HCT116 (cell line): Measurements from ENCODE around the gene PKHD1. TPM values are rescaled to one million over a fixed set of nuclear protein-coding genes. Genes with fewer than 3 reads are reported as not detected.

Source experiments
- ATAC-seq: fragments of 200-7000 bp; cut with Tn5 transposase; 2 replicates; pipeline ENCODE4 v1.9.1; 2020; ENCODE audit warnings: mild to moderate bottlenecking, moderate library complexity
- BruUV-seq: library from RNA; stranded (reverse); fragments of 400-500 nt; replicated peaks from 2 replicates; lab custom pipeline; 2021; lab: Mats Ljungman, UMichigan
- CTCF ChIA-PET: fragments of 300-600 bp; sonication (Branson Sonifier 250); formaldehyde crosslinking; loops from one replicate; lab custom pipeline; 2021; ENCODE audit warnings: antibody characterized with exemption; lab: Charles Lee
- POLR2A ChIA-PET: fragments of 300-600, 350-600 bp; sonication (Branson Sonifier 250); formaldehyde crosslinking; loops from one replicate; lab custom pipeline; 2021; ENCODE audit warnings: antibody characterized with exemption; lab: Charles Lee
- RAD21 ChIA-PET, 2 experiments: fragments of 300-600 bp; sonication (Branson Sonifier 250); formaldehyde crosslinking; loops; one replicate each; lab custom pipeline; 2023; ENCODE audit warnings: low total read pairs in 2 of 2; ENCODE audit not compliant: uncharacterized antibody in 2 of 2, unreplicated experiment in 2 of 2, low non-redundant PET in 1 of 2; lab: Charles Lee
- DNase-seq: peaks from one replicate; pipeline ENCODE4 v3.0.0-alpha.2; 2010; ENCODE audit warnings: low read depth, low spot score
- H2AFZ ChIP-seq: fragments of 200-600 bp; shearing (Covaris generic), sonication (generic); 2 replicates; pipeline ENCODE4 v1.6.1; 2017; ENCODE audit warnings: low read depth, mixed run types, mixed read lengths, antibody characterized with exemption, low read length; ENCODE audit not compliant: poor library complexity, severe bottlenecking
- H3K27ac ChIP-seq: 2 replicates; pipeline ENCODE4 v1.5.1; 2012; ENCODE audit warnings: low read depth, low read length
- H3K27me3 ChIP-seq: fragments of 200-600 bp; sonication (generic); 2 replicates; pipeline ENCODE4 v1.6.1; 2016; ENCODE audit warnings: mixed run types, low read length, mixed read lengths; ENCODE audit not compliant: insufficient read depth
- H3K36me3 ChIP-seq, 2 experiments: fragments of 200-500 bp in 1 of 2; fragments of 200-600 bp in 1 of 2; sonication (Bioruptor generic) in 1 of 2; sonication (generic) in 1 of 2; 2 replicates each; pipeline versions ENCODE4 v1.5.1 to v1.6.1; 2014 to 2016; ENCODE audit warnings: low read length in 2 of 2, inconsistent platforms in 1 of 2, mixed read lengths in 1 of 2, mixed run types in 1 of 2; ENCODE audit not compliant: insufficient read depth in 2 of 2, control insufficient read depth in 1 of 2
- H3K4me1 ChIP-seq, 2 experiments: fragments of 200-600 bp in 1 of 2; sonication (generic) in 1 of 2; 2 replicates each; pipeline versions ENCODE4 v1.5.1 to v1.6.1; 2012 to 2017; ENCODE audit warnings: low read length in 2 of 2, inconsistent platforms in 1 of 2, mild to moderate bottlenecking in 1 of 2, mixed read lengths in 1 of 2, mixed run types in 1 of 2, moderate library complexity in 1 of 2; ENCODE audit not compliant: insufficient read depth in 2 of 2, control insufficient read depth in 1 of 2
- H3K4me2 ChIP-seq: fragments of 200-600 bp; sonication (generic); 2 replicates; pipeline ENCODE4 v1.6.1; 2017; ENCODE audit warnings: mixed run types, low read length, mixed read lengths
- H3K4me3 ChIP-seq, 2 experiments: fragments of 200-600 bp in 1 of 2; sonication (generic) in 1 of 2; replicated peaks in 1 of 2; 2 replicates each; pipeline ENCODE4 v1.5.1; 2011 to 2016; ENCODE audit warnings: low read length in 2 of 2, control low read depth in 1 of 2, low read depth in 1 of 2, mild to moderate bottlenecking in 1 of 2, mixed read lengths in 1 of 2, mixed run types in 1 of 2
- H3K79me2 ChIP-seq: fragments of 200-600 bp; sonication (generic); 2 replicates; pipeline ENCODE4 v1.6.1; 2017; ENCODE audit warnings: mild to moderate bottlenecking, mixed run types, low read length, moderate library complexity, mixed read lengths; ENCODE audit not compliant: insufficient read depth
- H3K9ac ChIP-seq: fragments of 200-600 bp; sonication (generic); 2 replicates; pipeline ENCODE4 v1.6.1; 2016; ENCODE audit warnings: low read length, mixed read lengths
- H3K9me2 ChIP-seq: fragments of 200-600 bp; sonication (generic), shearing (Covaris generic); 2 replicates; pipeline ENCODE4 v1.6.1; 2017; ENCODE audit warnings: mixed run types, mild to moderate bottlenecking, moderate library complexity; ENCODE audit not compliant: insufficient read depth
- H3K9me3 ChIP-seq, 2 experiments: fragments of 200-500 bp in 1 of 2; fragments of 200-600 bp in 1 of 2; sonication (Bioruptor generic) in 1 of 2; sonication (generic) in 1 of 2; 2 replicates each; pipeline ENCODE4 v1.6.1; 2014 to 2017; ENCODE audit warnings: low read length in 2 of 2, mixed read lengths in 2 of 2, inconsistent platforms in 1 of 2, low read depth in 1 of 2, mild to moderate bottlenecking in 1 of 2, mixed run types in 1 of 2, moderate library complexity in 1 of 2; ENCODE audit not compliant: control insufficient read depth in 1 of 2, insufficient read depth in 1 of 2
- H4K20me1 ChIP-seq: fragments of 200-600 bp; sonication (generic), shearing (Covaris generic); 2 replicates; pipeline ENCODE4 v1.6.1; 2017; ENCODE audit warnings: mixed run types, mild to moderate bottlenecking, moderate library complexity; ENCODE audit not compliant: insufficient read depth
- ATF3 ChIP-seq: IDR thresholded peaks from 2 replicates; pipeline ENCODE4 v1.6.1; 2012
- CBX3 ChIP-seq: IDR thresholded peaks from 2 replicates; pipeline ENCODE4 v1.6.1; 2012; ENCODE audit warnings: low read depth
- EGR1 ChIP-seq: IDR thresholded peaks from 2 replicates; pipeline ENCODE4 v1.6.1; 2012; ENCODE audit warnings: low read depth
- ELF1 ChIP-seq: IDR thresholded peaks from 2 replicates; pipeline ENCODE4 v1.6.1; 2012; ENCODE audit warnings: low read depth, borderline replicate concordance
- EZH2phosphoT487 ChIP-seq: fragments of 200-600 bp; IDR thresholded peaks from 2 replicates; pipeline ENCODE4 v1.6.1; 2018; ENCODE audit warnings: antibody characterized with exemption, borderline replicate concordance
- POLR2A ChIP-seq: IDR thresholded peaks from 2 replicates; pipeline ENCODE4 v1.7.0; 2011; ENCODE audit warnings: borderline replicate concordance; ENCODE audit not compliant: insufficient read depth, insufficient read length; ENCODE audit errors: extremely low read depth
- RAD21 ChIP-seq: IDR thresholded peaks from 2 replicates; pipeline ENCODE4 v1.6.1; 2012; ENCODE audit warnings: low read depth, mild to moderate bottlenecking
- SIN3A ChIP-seq: IDR thresholded peaks from 2 replicates; pipeline ENCODE4 v1.6.1; 2012; ENCODE audit warnings: low read depth
- ZBTB33 ChIP-seq: IDR thresholded peaks from 2 replicates; pipeline ENCODE4 v1.6.1; 2011; ENCODE audit warnings: mild to moderate bottlenecking, low read length, moderate library complexity; ENCODE audit not compliant: insufficient replicate concordance; ENCODE audit errors: extremely low read depth
- ZFX ChIP-seq: fragments of 450-650 bp; IDR thresholded peaks from 2 replicates; pipeline ENCODE4 v1.6.1; 2017
- intact Hi-C: fragments of 100-400 bp; cut with micrococcal nuclease; formaldehyde crosslinking; loops from 2 replicates; pipeline ENCODE4 v1.10.0; 2022
- total RNA-seq: library from RNA; stranded (reverse); gene quantifications from one replicate; pipeline ENCODE4 v1.2.1, GENCODE V29; 2021; ENCODE audit not compliant: unreplicated experiment

PKHD1 gene
- total RNA-seq, 1 experiment from 2014 or later = not detected

GRCh38 chr6:52010145-52010544 is 77.3 kb downstream of the PKHD1 start:
- no peak overlapping the region for H3K9ac ChIP-seq
- H3K4me1 ChIP-seq = no peaks in the 10 kb centered on the region
- ChIA-PET CTCF (interaction anchor here (0.8 kb wide), 1 partner anchor 10 kb away, joined by 3 read pairs; no protein-coding TSS in a partner anchor), RAD21 (no interaction called here), POLR2A (no interaction called here)
- 0 out of 2 replicates have a peak, but pooled peaks cover 2% of the 10 kb centered on the region for H3K27me3 ChIP-seq
- no peaks in the 10 kb centered on the region for H3K79me2 ChIP-seq
- no peaks in the 10 kb centered on the region for H4K20me1 ChIP-seq
- DNase-seq = no peak
- H3K36me3 ChIP-seq = no peaks in the 10 kb centered on the region
- no peak overlapping the region for H3K4me2 ChIP-seq
- TF ChIP-seq ELF1 = no peak
- no peak for TF ChIP-seq RAD21
- no TSS peak for BruUV-seq
- ATAC-seq = no peak
- no peaks in the 10 kb centered on the region for H3K9me3 ChIP-seq
- intact Hi-C loops = no loop called here
- no peaks in the 10 kb centered on the region for H3K9me2 ChIP-seq
- H3K4me3 ChIP-seq = no peak overlapping the region
- H2AFZ ChIP-seq = no peak overlapping the region
- no peak overlapping the region for H3K27ac ChIP-seq

DNA sequence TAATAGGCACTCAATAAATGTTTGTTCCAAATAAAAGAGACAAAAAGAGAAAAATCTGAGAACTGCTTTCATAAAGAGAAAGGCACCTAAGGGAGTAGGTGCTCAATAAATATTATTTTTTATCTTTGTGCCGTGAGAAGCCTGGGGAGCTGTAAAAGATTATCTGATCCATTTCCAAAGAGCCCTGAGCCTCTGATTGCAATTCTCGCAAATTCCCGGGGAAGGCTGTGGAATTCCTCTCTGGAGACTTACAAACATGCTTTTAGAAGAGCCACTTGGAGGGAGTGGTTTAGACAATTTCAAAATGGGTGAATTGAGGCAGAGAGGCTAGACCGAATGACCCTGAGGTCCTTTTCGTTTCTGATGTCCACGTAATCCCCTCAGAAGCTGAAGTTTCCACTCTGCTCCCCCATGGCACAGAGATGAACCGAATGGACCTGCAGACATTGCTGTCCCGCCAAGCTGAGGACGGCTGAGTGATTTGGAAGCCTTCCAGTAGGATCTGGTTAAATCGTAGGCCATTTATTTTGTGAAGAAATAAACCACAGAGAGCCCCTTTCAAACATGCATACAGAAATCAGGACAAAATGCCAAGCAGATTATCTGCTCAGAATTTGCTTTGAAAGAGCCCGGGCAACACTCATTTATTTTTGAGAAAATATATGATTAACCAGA is 77.8 kb downstream of the PKHD1 start:
- CTCF ChIA-PET = no interaction called here
- H3K36me3 ChIP-seq = no peaks in the 10 kb centered on the region
- no peak overlapping the region for H3K4me2 ChIP-seq
- no peak overlapping the region for H3K4me3 ChIP-seq
- no TSS peak for BruUV-seq
- no peaks in the 10 kb centered on the region for H3K9me2 ChIP-seq
- RAD21 ChIA-PET = no interaction called here
- intact Hi-C loops = no loop called here
- H3K27me3 ChIP-seq = 0 out of 2 replicates have a peak, but pooled peaks cover 3% of the 10 kb centered on the region
- POLR2A ChIA-PET = no interaction called here
- DNase-seq (no peak), ATAC-seq (no peak)
- no peak for TF ChIP-seq EGR1
- TF ChIP-seq ELF1 = no peak
- no peak for TF ChIP-seq CBX3
- TF ChIP-seq ATF3 = no peak
- no peak for TF ChIP-seq POLR2A
- TF ChIP-seq ZBTB33 = no peak
- TF ChIP-seq SIN3A = no peak
- no peak for TF ChIP-seq ZFX
- no peak for TF ChIP-seq RAD21
- TF ChIP-seq EZH2phosphoT487 = no peak
- TF ChIP-seq, all 23 proteins: peak for 0
- H3K4me1 ChIP-seq = no peaks in the 10 kb centered on the region
- no peaks in the 10 kb centered on the region for H3K9me3 ChIP-seq
- no peaks in the 10 kb centered on the region for H4K20me1 ChIP-seq
- H3K27ac ChIP-seq = no peak overlapping the region
- no peaks in the 10 kb centered on the region for H3K79me2 ChIP-seq
- H3K9ac ChIP-seq = no peak overlapping the region
- H2AFZ ChIP-seq = no peak overlapping the region
